Glomerular visceral epithelial cell (primary cell): Measurements from ENCODE around the gene NUP214.

Experiments
- DNase-seq: peaks from one replicate; pipeline ENCODE4 v3.0.0-alpha.2; 2016; ENCODE audit errors: extremely low spot score

The NUP214 gene

DNA sequence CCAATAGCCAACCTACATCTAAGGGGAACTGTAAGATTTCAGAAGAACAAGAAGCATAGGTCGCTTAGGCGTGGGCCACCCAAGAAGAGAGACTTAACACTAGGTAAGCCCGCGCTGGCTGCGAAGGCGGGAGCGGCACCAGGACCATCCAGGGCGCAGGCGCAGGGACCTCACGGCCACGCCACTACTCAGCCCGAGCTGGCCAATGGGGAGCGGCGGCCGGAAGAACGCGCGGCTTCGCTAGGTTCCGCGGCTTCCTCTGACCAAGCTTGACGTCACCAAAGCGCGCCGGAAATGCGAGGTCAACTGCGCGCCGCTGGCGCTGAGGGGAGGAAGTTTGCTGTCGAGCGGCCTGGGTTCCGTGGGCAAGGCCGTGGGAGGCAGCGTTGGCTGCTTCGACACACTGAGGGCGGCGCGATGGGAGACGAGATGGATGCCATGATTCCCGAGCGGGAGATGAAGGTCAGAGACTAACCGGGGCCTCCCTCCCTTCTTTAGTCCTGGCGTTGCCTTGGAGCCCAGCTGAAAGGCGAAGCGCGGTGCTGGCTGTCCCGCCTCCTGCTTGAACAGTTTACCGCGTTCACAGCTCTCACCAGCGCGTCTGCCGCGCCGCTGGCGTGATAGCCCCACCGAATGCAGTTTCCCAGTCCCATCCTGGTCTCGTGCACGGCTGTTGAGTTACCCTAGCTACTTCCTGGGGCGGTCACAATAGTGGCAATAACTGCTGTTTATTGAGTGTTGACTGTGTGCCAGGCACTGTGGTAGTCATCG is at the start of gene NUP214:
TSS of gene NUP214 (plus strand) at position 299 of the 771 bp plus-strand sequence. CDS start at position 418, 119 bp downstream.
- peak; percentile 97 for DNase-seq

DNA sequence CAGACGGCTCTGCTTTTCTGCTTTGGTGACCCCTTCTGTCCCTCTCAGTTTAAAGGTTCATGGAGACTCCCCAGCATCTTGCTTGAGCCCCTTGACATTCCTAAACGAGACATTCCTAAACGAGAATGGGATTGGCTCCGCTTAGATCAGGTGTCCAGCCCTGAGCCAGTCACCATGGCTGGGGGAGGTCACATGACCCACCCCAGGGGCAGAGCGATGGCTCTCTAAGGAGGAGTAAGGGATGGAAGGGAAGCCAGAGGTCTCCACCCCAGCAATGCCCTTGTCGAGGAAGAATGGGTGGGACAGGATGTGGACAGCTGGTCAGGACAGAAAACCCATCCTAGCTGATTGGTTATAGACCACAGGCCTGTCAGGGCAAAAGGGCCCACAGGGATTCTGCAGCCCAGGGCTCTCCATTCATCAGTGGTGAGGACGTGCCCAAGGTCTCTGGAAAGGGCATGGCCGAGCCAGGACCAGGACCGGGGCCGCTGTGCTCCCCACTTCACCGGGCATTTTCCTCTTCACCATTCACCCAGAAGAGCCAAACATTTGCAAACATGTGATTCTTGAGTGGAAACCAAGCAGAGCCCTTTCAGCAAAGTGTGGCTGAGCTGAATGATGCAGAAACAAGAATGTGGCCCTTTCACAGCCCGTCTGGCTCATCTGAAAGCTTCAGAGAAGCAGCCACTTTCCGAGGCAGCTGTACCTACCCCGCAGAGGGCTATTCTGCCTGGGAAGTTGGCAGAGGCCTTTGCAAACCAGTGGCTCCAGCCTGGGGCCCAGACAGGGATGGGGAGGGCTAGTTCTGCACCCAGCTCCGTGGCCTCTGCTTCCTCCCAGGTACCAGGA is 48.8 kb upstream of the NUP214 start:
- no peak for DNase-seq

GRCh38 chr9:131078427-131079366 is 46.7 kb upstream of the NUP214 start:
- DNase-seq = no peak

GRCh38 chr9:131080589-131080988 is 44.8 kb upstream of the NUP214 start:
- DNase-seq = no peak

DNA sequence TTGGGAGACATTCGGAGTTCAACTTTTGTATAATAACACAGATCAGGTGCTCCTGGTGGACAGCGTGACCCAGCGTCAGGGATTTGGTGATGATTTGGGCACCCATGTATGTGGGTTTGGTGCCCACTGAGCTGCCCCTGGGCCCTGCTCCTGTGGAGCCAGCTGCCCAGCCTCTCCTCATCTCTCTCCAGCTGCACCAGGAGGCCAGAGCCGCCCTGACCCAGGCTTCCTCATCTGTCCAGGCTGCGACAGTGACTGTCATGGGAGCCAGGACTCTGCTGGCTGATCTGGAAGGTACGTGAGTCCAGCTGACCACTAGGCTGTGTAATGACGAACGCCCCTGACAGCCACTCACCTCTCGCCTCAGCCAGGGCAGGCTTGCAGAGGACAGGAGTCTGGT is 43.5 kb upstream of the NUP214 start:
- no peak for DNase-seq

GRCh38 chr9:131082774-131083512 is 42.4 kb upstream of the NUP214 start:
- no peak for DNase-seq

- no peak for DNase-seq
Observed at GRCh38 chr9:131084661-131085369, 40.6 kb upstream of the NUP214 start.

GRCh38 chr9:131085370-131086122 is 39.8 kb upstream of the NUP214 start:
- no peak for DNase-seq

DNA sequence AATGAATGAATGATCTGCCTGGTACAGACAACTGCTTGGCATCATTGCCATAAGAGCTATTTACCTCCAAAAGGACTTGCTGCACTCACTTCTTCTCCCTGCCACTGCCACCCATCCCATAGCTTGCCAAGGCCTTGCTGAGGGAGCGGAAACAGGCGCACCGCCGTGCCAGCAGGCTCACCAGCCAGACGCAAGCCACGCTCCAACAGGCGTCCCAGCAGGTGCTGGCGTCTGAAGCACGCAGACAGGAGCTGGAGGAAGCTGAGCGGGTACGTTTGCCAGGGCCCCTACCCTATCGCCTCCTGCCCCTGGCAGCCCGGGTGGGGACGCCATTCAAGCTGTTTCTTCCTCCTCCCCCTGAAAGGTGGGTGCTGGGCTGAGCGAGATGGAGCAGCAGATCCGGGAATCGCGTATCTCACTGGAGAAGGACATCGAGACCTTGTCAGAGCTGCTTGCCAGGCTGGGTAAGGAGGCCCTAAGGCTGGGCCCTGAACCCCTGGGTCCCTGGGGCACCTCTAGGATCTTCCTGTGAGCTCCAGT is 38.0 kb upstream of the NUP214 start:
- no peak for DNase-seq

DNA sequence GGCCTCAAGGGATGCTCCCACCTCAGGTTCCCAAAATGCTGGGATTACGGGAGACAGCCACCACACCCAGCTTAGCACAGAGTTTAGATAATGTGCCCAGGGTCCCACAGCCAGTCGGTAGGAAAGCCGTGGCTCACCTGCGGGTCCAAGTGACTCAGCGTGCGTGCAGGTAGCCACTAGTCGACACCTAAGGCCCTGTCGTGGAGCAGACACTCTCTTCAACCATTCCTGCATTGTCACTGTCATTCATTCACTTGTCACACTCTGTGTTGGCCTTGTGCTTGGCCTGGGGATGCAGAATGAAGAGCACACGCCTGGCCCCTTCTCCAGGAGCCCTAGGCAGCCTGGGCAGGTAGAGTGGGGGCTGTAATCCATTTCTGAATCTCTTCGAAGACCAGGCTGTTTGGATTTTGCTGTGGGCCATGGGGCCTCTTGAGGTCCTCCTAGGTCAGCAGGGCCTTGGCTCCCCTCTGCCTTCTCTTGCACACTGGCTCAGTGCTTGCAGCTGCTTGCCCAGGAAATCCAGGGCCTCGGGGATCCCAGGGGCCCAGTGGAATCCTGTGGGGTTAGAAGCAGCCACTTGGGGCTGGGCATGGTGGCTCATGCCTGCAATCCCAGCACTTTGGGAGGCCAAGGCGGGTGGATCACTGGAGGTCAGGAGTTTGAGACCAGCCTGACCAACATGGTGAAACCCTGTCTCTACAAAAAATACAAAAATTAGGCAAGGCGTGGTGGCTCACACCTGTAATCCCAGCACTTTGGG is 35.2 kb upstream of the NUP214 start:
- DNase-seq = no peak

- no peak for DNase-seq
Observed at GRCh38 chr9:131091352-131091992, 33.9 kb upstream of the NUP214 start.

DNA sequence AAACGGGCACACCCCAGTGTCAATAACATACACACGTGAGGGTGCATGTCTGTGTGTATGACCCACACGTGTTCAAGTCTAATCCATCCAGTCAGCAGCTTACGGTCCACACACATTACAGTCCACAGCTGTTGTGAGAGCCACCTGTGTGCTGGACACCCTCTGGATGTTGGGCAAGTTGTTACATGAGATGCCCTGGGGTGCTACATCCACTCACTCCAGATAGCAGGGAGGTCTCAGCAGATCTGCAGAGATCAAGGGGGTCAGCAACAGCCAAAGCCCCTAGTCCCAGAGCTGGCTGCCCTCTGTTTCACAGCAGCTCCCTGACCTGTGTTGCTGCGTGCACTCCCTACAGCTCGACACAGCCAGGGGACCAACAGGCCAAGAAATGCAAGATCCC is 33.4 kb upstream of the NUP214 start:
- DNase-seq = no peak

GRCh38 chr9:131092548-131093440 is 32.6 kb upstream of the NUP214 start:
- no peak for DNase-seq

GRCh38 chr9:131094015-131094414 is 31.4 kb upstream of the NUP214 start:
- no peak for DNase-seq

GRCh38 chr9:131094622-131095021 is 30.8 kb upstream of the NUP214 start:
- peak; percentile 18 for DNase-seq

DNA sequence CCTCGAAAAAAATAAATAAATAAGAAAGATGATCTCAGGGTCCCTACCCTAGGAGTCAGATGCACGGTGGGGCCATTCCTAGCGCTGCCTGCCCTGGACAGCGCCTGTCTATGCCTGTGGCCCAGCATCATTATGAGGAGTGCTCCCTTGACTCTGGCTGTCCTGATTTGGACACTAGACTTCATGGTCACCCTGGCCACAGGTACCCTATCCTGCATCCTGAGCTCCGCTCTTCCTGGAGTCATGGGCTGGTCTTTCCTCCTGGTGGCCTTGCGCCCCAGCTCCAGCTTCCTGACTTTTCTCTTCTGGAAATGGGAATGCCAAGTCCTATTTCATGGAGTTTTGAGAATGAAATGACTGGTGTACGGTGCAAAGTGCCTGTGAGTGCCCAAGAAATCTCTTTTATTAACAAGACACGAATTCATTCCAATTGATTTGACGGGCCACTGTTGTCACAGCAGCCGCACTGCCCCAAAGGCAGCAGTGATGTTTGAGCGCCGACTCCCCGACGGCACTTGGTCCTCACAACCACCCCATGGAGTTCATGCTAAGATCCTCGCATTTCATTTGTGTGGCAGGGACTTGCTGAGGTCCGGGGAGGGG is 29.6 kb upstream of the NUP214 start:
- DNase-seq = no peak
